ENCODE measurements around the gene PALB2. TPM values are rescaled to one million over a fixed set of nuclear protein-coding genes. Genes with fewer than 3 reads are reported as not detected.

The PALB2 gene
- total RNA-seq, 1 experiment from 2014 or later, result 40.3 TPM

- Histone ChIP-seq H4K91ac (ENCODE audit: insufficient read length, low read depth, low read length) (no peak within 1 kb of the TSS), H3K79me2 (ENCODE audit: insufficient read depth, low read length) (peaks cover 10% of the 10 kb centered on the region; the same call in 1 of the 2 replicates)
These were observed 84.0 kb downstream of the PALB2 start, which contains the start of the genes EARS2 and UBFD1 for GRCh38 chr16:23556881-23557778. Gene EARS2 (minus strand): TSS chr16:23557350. CDS start chr16:23557343, 7 bp downstream. Gene UBFD1 (plus strand): TSS chr16:23557727. CDS start chr16:23557743, 16 bp downstream.

More at GRCh38 chr16:23556881-23557778, 84.0 kb downstream of the PALB2 start, which contains the start of the genes EARS2 and UBFD1:
- Histone ChIP-seq H2AFZ (ENCODE audit: low read length) (no peak within 1 kb of the TSS), H2BK120ac (ENCODE audit: low read depth, low read length, poor library complexity, severe bottlenecking) (no peak within 1 kb of the TSS), H4K20me1 (ENCODE audit: control insufficient read depth, insufficient read depth, insufficient read length) (no peaks in the 10 kb centered on the region), H3K4me2 (ENCODE audit: insufficient read depth, insufficient read length, low read length) (peak within 1 kb of the TSS; percentile 100), H3K9ac (ENCODE audit: extremely low read depth, insufficient read length, low read length) (peak within 1 kb of the TSS; percentile 96), H4K8ac (replicated peaks; ENCODE audit: insufficient read length, low read depth, low read length) (no peak within 1 kb of the TSS), H3K27me3 (ENCODE audit: insufficient read depth, low read length) (no peaks in the 10 kb centered on the region), H2BK5ac (ENCODE audit: insufficient read length, low read length) (no peak within 1 kb of the TSS), H3K56ac (ENCODE audit: insufficient read length, low read depth, low read length) (no peak within 1 kb of the TSS), H3K23ac (ENCODE audit: insufficient read length, low read depth, low read length) (no peak within 1 kb of the TSS), H3K27ac (ENCODE audit: insufficient read length, low read depth, low read length) (no peak within 1 kb of the TSS), H4K5ac (ENCODE audit: insufficient read length, low read depth, low read length) (peak within 1 kb of the TSS; percentile 75), H3K23me2 (ENCODE audit: insufficient read length, low read depth, low read length, poor library complexity, severe bottlenecking) (peaks cover 6% of the 10 kb centered on the region), H3K14ac (ENCODE audit: insufficient read depth, low read length) (peak within 1 kb of the TSS; percentile 95), H2BK12ac (ENCODE audit: insufficient read length, low read depth, low read length) (no peak within 1 kb of the TSS), H3K18ac (ENCODE audit: insufficient read length, low read depth, low read length) (peak within 1 kb of the TSS; percentile 95), H3K79me1 (ENCODE audit: insufficient read depth, low read depth, low read length, poor library complexity, severe bottlenecking) (no peaks in the 10 kb centered on the region), H3K4me1 (ENCODE audit: insufficient read depth, low read length) (no peaks in the 10 kb centered on the region; the same call in 1 of the 2 replicates), H2AK5ac (ENCODE audit: insufficient read length, low read length) (no peak within 1 kb of the TSS), H3K9me3 (ENCODE audit: control insufficient read depth, low read depth, low read length) (no peaks in the 10 kb centered on the region), H3K4ac (ENCODE audit: low read depth, low read length) (no peak within 1 kb of the TSS; the same call in 1 of the 2 replicates), H3T11ph (ENCODE audit: low read length) (no peak within 1 kb of the TSS), H2BK15ac (ENCODE audit: low read depth, low read length) (no peak within 1 kb of the TSS), H2BK20ac (ENCODE audit: low read depth, low read length, poor library complexity, severe bottlenecking) (no peak within 1 kb of the TSS)
- TF ChIP-seq, protein P1, sequence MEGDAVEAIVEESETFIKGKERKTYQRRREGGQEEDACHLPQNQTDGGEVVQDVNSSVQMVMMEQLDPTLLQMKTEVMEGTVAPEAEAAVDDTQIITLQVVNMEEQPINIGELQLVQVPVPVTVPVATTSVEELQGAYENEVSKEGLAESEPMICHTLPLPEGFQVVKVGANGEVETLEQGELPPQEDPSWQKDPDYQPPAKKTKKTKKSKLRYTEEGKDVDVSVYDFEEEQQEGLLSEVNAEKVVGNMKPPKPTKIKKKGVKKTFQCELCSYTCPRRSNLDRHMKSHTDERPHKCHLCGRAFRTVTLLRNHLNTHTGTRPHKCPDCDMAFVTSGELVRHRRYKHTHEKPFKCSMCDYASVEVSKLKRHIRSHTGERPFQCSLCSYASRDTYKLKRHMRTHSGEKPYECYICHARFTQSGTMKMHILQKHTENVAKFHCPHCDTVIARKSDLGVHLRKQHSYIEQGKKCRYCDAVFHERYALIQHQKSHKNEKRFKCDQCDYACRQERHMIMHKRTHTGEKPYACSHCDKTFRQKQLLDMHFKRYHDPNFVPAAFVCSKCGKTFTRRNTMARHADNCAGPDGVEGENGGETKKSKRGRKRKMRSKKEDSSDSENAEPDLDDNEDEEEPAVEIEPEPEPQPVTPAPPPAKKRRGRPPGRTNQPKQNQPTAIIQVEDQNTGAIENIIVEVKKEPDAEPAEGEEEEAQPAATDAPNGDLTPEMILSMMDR (conservative IDR thresholded peaks at IDR 0.05), result peak; percentile 88
- H3K27me3 Mint-ChIP-seq (ENCODE audit: low read depth), result no peaks in the 10 kb centered on the region
- H3K27ac Mint-ChIP-seq, result peak within 1 kb of the TSS; percentile 84 to 98 (median 95)
- no peaks in the 10 kb centered on the region for H3K9me3 Mint-ChIP-seq
- DNase-seq, result peak; percentile 99
- H3K36me3 Mint-ChIP-seq (ENCODE audit: insufficient read depth in 1 of 3, low read depth in 3 of 3), result peaks cover 18 to 55% (median 34%) of the 10 kb centered on the region in 3 experiments
- no CpG with 5 or more reads among the region's 65 CpGs for WGBS (ENCODE audit: extremely low coverage, insufficient read length, low lambda C conversion rate)
- peak within 1 kb of the TSS; percentile 87 to 92 for H3K4me3 Mint-ChIP-seq
- peaks cover 8 to 9% of the 10 kb centered on the region in 2 experiments; a peak in 3 of 4 replicates for H3K4me1 Mint-ChIP-seq
